ENCODE measurements around the gene SMC5. TPM values are rescaled to one million over a fixed set of nuclear protein-coding genes. Genes with fewer than 3 reads are reported as not detected.

SMC5 gene
- total and polyA plus RNA-seq, 4 donors, result 9.8 to 90.5 (median 19.1) TPM

GRCh38 chr9:70389621-70390266 is 131.0 kb downstream of the SMC5 start:
- Histone ChIP-seq H3K27ac (ENCODE audit: low read depth in 1 of 2, low read length in 1 of 2) (peak overlapping the region; percentile 38 to 74), H3K9me3 (ENCODE audit: control insufficient read depth in 4 of 4, insufficient read depth in 3 of 4, low read length in 3 of 4) (no peaks in the 10 kb centered on the region), H3K4me1 (ENCODE audit: control insufficient read depth in 5 of 5, insufficient read depth in 5 of 5, low read length in 5 of 5) (peaks cover 0 to 48% (median 11%) of the 10 kb centered on the region in 5 donors), H3K9ac (ENCODE audit: insufficient read depth in 1 of 2, low read length in 2 of 2) (no peak overlapping the region), H3K36me3 (ENCODE audit: control insufficient read depth in 4 of 4, insufficient read depth in 4 of 4, low read length in 4 of 4) (peaks cover 0 to 13% (median 2%) of the 10 kb centered on the region in 4 donors), H3K4me3 (no peak overlapping the region), H3K27me3 (ENCODE audit: control insufficient read depth in 3 of 3, insufficient read depth in 3 of 3, low read length in 2 of 3) (no peaks in the 10 kb centered on the region)
- DNase-seq (peak; percentile 85 to 96 (median 92)), ATAC-seq (ENCODE audit: insufficient read depth, low FRiP score) (no peak)
- 66 to 77% methylated on average over 10 of the region's 10 CpGs for WGBS, 2 donors
- TF ChIP-seq CTCF (IDR thresholded peaks at IDR 0.05; ENCODE audit: control extremely low read depth, extremely low read depth), result no peak

GRCh38 chr9:70390933-70391341 is 132.2 kb downstream of the SMC5 start:
- H3K9ac ChIP-seq (ENCODE audit: insufficient read depth in 1 of 2, low read length in 2 of 2), result no peak overlapping the region
- ATAC-seq (ENCODE audit: insufficient read depth, low FRiP score) (no peak), DNase-seq (peak in 1 of 3 donors; percentile 20)
- H3K36me3 ChIP-seq (ENCODE audit: control insufficient read depth in 4 of 4, insufficient read depth in 4 of 4, low read length in 4 of 4), result peaks cover 0 to 11% (median 2%) of the 10 kb centered on the region in 4 donors
- peak overlapping the region in 1 of 2 donors; percentile 48 for H3K27ac ChIP-seq (ENCODE audit: low read depth in 1 of 2, low read length in 1 of 2)
- H3K4me1 ChIP-seq (ENCODE audit: control insufficient read depth in 5 of 5, insufficient read depth in 5 of 5, low read length in 5 of 5), result peaks cover 0 to 48% (median 11%) of the 10 kb centered on the region in 5 donors
- no peak for TF ChIP-seq CTCF (IDR thresholded peaks at IDR 0.05; ENCODE audit: control extremely low read depth, extremely low read depth)
- no peaks in the 10 kb centered on the region for H3K27me3 ChIP-seq (ENCODE audit: control insufficient read depth in 3 of 3, insufficient read depth in 3 of 3, low read length in 2 of 3)
- WGBS, 2 donors, result 68 to 81% methylated on average over 2 of the region's 2 CpGs
- H3K9me3 ChIP-seq (ENCODE audit: control insufficient read depth in 4 of 4, insufficient read depth in 3 of 4, low read length in 3 of 4), result no peaks in the 10 kb centered on the region
- H3K4me3 ChIP-seq, result no peak overlapping the region

- Histone ChIP-seq H3K9me3 (ENCODE audit: control insufficient read depth in 4 of 4, insufficient read depth in 3 of 4, low read length in 3 of 4) (no peaks in the 10 kb centered on the region), H3K27ac (ENCODE audit: low read depth in 1 of 2, low read length in 1 of 2) (peak overlapping the region in 1 of 2 donors; percentile 23), H3K9ac (ENCODE audit: insufficient read depth in 1 of 2, low read length in 2 of 2) (no peak overlapping the region), H3K4me1 (ENCODE audit: control insufficient read depth in 5 of 5, insufficient read depth in 5 of 5, low read length in 5 of 5) (peaks cover 0 to 52% (median 11%) of the 10 kb centered on the region in 5 donors), H3K36me3 (ENCODE audit: control insufficient read depth in 4 of 4, insufficient read depth in 4 of 4, low read length in 4 of 4) (peaks cover 0 to 4% (median 1%) of the 10 kb centered on the region in 4 donors), H3K27me3 (ENCODE audit: control insufficient read depth in 3 of 3, insufficient read depth in 3 of 3, low read length in 2 of 3) (no peaks in the 10 kb centered on the region), H3K4me3 (no peak overlapping the region)
- TF ChIP-seq CTCF (IDR thresholded peaks at IDR 0.05; ENCODE audit: control extremely low read depth, extremely low read depth), result peak; percentile 13
- WGBS, 2 donors, result 71 to 72% methylated on average over 2 of the region's 2 CpGs
- DNase-seq, result no peak
- ATAC-seq (ENCODE audit: insufficient read depth, low FRiP score), result no peak
Observed at GRCh38 chr9:70392189-70392588, 133.4 kb downstream of the SMC5 start.
